ENCODE measurements around the gene SMYD3. TPM values are rescaled to one million over a fixed set of nuclear protein-coding genes. Genes with fewer than 3 reads are reported as not detected.

Gene SMYD3
- total and polyA plus RNA-seq, 5 donors from 2014 or later = 17.7 to 36.6 (median 28.9) TPM

DNA sequence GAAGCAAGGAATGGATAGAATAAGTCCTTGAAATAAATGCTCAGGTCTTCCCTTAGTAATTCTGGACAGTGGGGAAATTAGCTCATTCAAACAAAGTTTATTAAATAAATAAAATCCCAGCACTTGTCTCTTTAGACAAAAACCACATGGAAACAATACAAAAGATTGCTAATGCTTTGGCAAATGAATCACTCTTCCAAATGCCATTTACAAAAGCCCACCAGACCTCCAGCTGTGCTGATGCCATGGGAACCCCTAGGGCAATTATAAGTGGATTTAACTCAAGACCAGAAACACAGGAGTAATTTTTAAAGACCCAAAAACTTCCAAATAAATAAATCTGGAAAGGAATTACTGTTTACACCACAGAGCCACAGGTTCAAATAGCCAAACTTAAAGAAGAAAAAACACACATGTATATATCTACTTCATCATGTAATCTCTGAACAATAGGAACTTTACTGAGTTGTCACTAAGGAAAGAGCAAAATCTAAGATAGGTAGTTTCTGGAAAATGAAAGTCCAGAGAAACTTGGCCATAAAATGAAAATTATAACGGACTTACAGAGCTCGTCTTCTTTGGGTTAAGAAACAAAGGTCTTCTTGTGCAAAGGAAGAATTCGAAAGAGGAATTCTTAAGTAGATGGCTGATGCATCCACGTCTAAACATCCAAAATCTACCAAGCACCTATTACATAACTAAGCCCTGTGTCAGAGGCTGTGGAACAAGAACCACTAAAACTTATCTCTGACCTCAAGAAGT lies 399.4 kb downstream of the SMYD3 start:
- Mint-ChIP-seq H3K27me3 (no peaks in the 10 kb centered on the region), H3K4me1 (peaks cover 0 to 7% (median 0%) of the 10 kb centered on the region in 4 donors), H3K9me3 (peaks cover 0 to 1% (median 0%) of the 10 kb centered on the region in 7 donors), H3K4me3 (no peak overlapping the region), H3K36me3 (peaks cover 5% of the 10 kb centered on the region), H3K27ac (no peak overlapping the region)
- ATAC-seq (ENCODE audit: low read depth in 2 of 2) = no peak
- Histone ChIP-seq H3K27me3 (ENCODE audit: control insufficient read depth, insufficient read depth, low read length) (no peaks in the 10 kb centered on the region), H3K9me3 (ENCODE audit: control insufficient read depth in 2 of 2, low read length in 2 of 2) (no peaks in the 10 kb centered on the region), H3K27ac (ENCODE audit: insufficient read depth, low read length, poor library complexity, severe bottlenecking) (no peak overlapping the region), H3K4me3 (ENCODE audit: low read depth, low read length) (no peak overlapping the region), H3K36me3 (ENCODE audit: control insufficient read depth, insufficient read depth, low read length) (no peaks in the 10 kb centered on the region), H3K4me1 (ENCODE audit: control insufficient read depth, insufficient read depth, low read length, poor library complexity, severe bottlenecking) (no peaks in the 10 kb centered on the region)
- no peak for DNase-seq

DNA sequence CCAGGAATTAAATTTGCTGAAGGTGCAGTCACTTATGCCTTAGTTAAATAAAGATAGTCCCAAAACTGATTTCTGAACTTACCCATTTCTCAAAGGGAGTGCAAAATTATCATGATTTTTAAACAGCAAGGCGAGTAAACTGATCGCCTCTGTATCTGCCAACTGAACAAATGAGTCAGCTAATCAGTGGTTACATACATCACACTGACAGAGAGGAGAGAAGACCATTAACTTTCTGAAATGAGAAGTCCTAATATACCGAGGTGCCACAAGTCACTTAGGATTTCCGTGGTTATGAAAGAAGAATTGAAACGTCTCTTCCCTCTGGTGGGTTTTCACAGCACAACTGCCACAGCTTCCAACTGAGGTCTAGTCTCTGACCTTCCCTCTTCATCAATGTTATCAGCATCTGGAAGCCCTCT lies 400.7 kb downstream of the SMYD3 start:
- H3K36me3 ChIP-seq (ENCODE audit: control insufficient read depth, insufficient read depth, low read length) = no peaks in the 10 kb centered on the region
- no peak overlapping the region for H3K4me3 Mint-ChIP-seq
- H3K4me3 ChIP-seq (ENCODE audit: low read depth, low read length) = no peak overlapping the region
- no peaks in the 10 kb centered on the region for H3K27me3 Mint-ChIP-seq
- H3K27ac ChIP-seq (ENCODE audit: insufficient read depth, low read length, poor library complexity, severe bottlenecking) = no peak overlapping the region
- no peak for DNase-seq
- H3K27me3 ChIP-seq (ENCODE audit: control insufficient read depth, insufficient read depth, low read length) = no peaks in the 10 kb centered on the region
- H3K9me3 ChIP-seq (ENCODE audit: control insufficient read depth in 2 of 2, low read length in 2 of 2) = no peaks in the 10 kb centered on the region
- peaks cover 0 to 7% (median 0%) of the 10 kb centered on the region in 4 donors for H3K4me1 Mint-ChIP-seq
- ATAC-seq (ENCODE audit: low read depth in 2 of 2) = no peak
- H3K36me3 Mint-ChIP-seq = peaks cover 5% of the 10 kb centered on the region
- no peaks in the 10 kb centered on the region for H3K4me1 ChIP-seq (ENCODE audit: control insufficient read depth, insufficient read depth, low read length, poor library complexity, severe bottlenecking)
- peaks cover 0 to under 1% (median 0%) of the 10 kb centered on the region in 7 donors for H3K9me3 Mint-ChIP-seq
- H3K27ac Mint-ChIP-seq = peak overlapping the region in 1 of 3 donors; percentile 16

DNA sequence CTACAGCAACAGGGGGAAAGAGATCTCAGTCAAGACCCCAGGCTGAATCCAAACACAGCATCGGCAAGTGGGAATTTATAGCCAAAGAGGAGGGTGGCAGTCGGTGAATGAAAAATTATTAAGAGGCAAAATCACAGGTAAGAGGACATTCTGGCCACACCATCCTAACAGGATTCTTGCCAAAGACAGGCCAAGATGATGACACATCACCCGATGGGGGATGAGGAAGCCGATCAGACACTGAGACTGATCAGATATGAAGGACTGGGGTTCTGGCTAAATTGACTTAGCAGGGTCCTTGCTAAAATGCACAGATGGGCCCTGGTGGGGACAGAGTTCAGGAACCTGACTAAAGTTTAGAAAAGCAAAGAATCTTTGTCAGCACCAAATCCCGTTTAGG lies 402.2 kb downstream of the SMYD3 start:
- no peak overlapping the region for H3K27ac Mint-ChIP-seq
- Histone ChIP-seq H3K27me3 (ENCODE audit: control insufficient read depth, insufficient read depth, low read length) (no peaks in the 10 kb centered on the region), H3K4me3 (ENCODE audit: low read depth, low read length) (no peak overlapping the region), H3K9me3 (ENCODE audit: control insufficient read depth in 2 of 2, low read length in 2 of 2) (no peaks in the 10 kb centered on the region), H3K27ac (ENCODE audit: insufficient read depth, low read length, poor library complexity, severe bottlenecking) (no peak overlapping the region), H3K4me1 (ENCODE audit: control insufficient read depth, insufficient read depth, low read length, poor library complexity, severe bottlenecking) (no peaks in the 10 kb centered on the region), H3K36me3 (ENCODE audit: control insufficient read depth, insufficient read depth, low read length) (no peaks in the 10 kb centered on the region)
- H3K4me3 Mint-ChIP-seq = no peak overlapping the region
- H3K27me3 Mint-ChIP-seq = no peaks in the 10 kb centered on the region
- H3K4me1 Mint-ChIP-seq = peaks cover 0 to 7% (median 0%) of the 10 kb centered on the region in 4 donors
- peaks cover 5% of the 10 kb centered on the region for H3K36me3 Mint-ChIP-seq
- H3K9me3 Mint-ChIP-seq = no peaks in the 10 kb centered on the region
- ATAC-seq (ENCODE audit: low read depth in 2 of 2) (no peak), DNase-seq (no peak)

DNA sequence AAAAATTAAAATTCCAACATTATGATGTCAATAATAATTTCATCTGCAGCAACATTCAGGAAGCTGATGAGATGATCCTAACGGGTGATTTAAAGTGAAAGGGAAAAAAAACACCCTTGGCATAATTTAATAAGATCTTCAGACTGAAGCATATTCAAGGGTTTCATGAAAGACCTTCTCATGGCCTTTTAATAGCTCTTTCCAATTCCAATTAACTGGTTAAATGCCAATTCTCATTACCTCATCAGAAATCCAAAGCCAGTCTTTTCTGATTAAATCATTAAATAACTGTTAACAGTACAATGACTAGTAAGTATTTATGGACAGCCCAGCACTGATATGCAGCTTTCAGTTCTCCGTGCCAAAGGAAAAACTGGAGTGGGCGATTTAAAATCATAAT lies 407.5 kb downstream of the SMYD3 start:
- DNase-seq = no peak
- Mint-ChIP-seq H3K9me3 (peaks cover 0 to 2% (median 0%) of the 10 kb centered on the region in 7 donors), H3K4me1 (no peaks in the 10 kb centered on the region), H3K27me3 (no peaks in the 10 kb centered on the region), H3K4me3 (no peak overlapping the region), H3K36me3 (peaks cover 8% of the 10 kb centered on the region), H3K27ac (no peak overlapping the region)
- Histone ChIP-seq H3K36me3 (ENCODE audit: control insufficient read depth, insufficient read depth, low read length) (no peaks in the 10 kb centered on the region), H3K9me3 (ENCODE audit: control insufficient read depth in 2 of 2, low read length in 2 of 2) (no peaks in the 10 kb centered on the region), H3K27ac (ENCODE audit: insufficient read depth, low read length, poor library complexity, severe bottlenecking) (no peak overlapping the region), H3K27me3 (ENCODE audit: control insufficient read depth, insufficient read depth, low read length) (no peaks in the 10 kb centered on the region), H3K4me3 (ENCODE audit: low read depth, low read length) (no peak overlapping the region), H3K4me1 (ENCODE audit: control insufficient read depth, insufficient read depth, low read length, poor library complexity, severe bottlenecking) (no peaks in the 10 kb centered on the region)
- ATAC-seq (ENCODE audit: low read depth in 2 of 2) = no peak

DNA sequence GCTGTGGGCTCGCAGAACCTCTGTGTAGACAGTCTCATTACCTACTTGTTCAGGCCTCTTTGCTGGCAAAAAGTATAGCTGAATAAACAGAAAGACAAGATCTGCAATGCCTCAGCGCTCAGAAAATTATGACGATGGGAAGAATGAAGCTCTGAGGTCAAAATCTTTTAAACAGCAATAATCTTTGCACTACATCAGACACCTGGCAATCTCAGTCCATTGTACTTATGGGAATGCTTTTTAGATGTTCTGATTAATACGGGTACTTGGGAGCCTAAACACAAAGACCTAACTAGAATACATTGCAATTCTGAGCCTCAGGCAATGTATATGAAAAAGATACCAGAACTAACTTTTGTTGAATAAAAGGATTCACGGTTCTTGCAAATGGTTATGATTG lies 410.7 kb downstream of the SMYD3 start:
- H3K27me3 ChIP-seq (ENCODE audit: control insufficient read depth, insufficient read depth, low read length) = no peaks in the 10 kb centered on the region
- no peaks in the 10 kb centered on the region for H3K4me1 ChIP-seq (ENCODE audit: control insufficient read depth, insufficient read depth, low read length, poor library complexity, severe bottlenecking)
- no peaks in the 10 kb centered on the region for H3K27me3 Mint-ChIP-seq
- H3K36me3 Mint-ChIP-seq = peaks cover 12% of the 10 kb centered on the region
- H3K4me3 ChIP-seq (ENCODE audit: low read depth, low read length) = no peak overlapping the region
- H3K9me3 Mint-ChIP-seq = peaks cover 0 to 3% (median 0%) of the 10 kb centered on the region in 7 donors
- DNase-seq (no peak), ATAC-seq (ENCODE audit: low read depth in 2 of 2) (no peak)
- no peak overlapping the region for H3K27ac ChIP-seq (ENCODE audit: insufficient read depth, low read length, poor library complexity, severe bottlenecking)
- no peaks in the 10 kb centered on the region for H3K36me3 ChIP-seq (ENCODE audit: control insufficient read depth, insufficient read depth, low read length)
- peaks cover 0 to 4% of the 10 kb centered on the region in 2 experiments for H3K9me3 ChIP-seq (ENCODE audit: control insufficient read depth in 2 of 2, low read length in 2 of 2)
- no peak overlapping the region for H3K4me3 Mint-ChIP-seq
- no peak overlapping the region for H3K27ac Mint-ChIP-seq
- H3K4me1 Mint-ChIP-seq = peaks cover 0 to 5% (median 4%) of the 10 kb centered on the region in 4 donors

DNA sequence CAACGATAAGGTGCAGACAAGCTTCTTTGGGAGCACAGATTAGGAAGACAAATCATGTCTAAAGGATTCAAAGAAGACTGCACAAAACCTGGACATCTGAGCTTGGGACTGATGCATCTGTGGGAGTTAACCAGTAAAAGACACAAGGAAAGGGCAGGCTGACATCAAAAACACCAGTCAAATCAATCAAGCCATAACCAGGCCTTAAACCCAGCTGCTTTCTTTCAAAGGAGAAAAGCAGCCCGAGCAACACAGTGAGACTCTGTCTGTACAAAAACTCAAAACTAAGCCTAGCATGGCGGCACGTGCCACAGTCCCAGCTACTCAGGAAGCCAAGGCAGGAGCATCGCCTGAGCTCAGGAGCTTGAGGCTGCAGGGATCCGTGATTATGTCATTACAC lies 411.6 kb downstream of the SMYD3 start:
- no peak overlapping the region for H3K27ac Mint-ChIP-seq
- ATAC-seq (ENCODE audit: low read depth in 2 of 2) = no peak

DNA sequence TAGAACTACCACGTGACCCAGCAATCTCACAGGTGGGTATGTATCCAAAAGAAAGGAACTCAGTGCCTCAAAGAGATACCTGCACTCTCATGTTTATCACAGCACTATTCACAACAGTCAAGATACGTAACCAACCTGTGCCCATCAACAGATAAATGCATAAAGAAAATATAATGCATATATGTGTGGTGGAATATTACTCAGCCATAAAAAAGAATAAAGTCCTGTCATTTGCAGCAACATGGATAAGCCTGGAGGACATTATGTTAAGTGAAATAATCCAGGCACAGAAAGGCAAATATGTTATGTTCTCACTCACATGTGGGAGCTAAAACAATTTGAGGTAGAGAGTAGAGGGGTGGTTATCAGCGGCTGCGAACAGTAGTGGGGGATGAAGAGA lies 413.8 kb downstream of the SMYD3 start:
- no peak overlapping the region for H3K4me3 Mint-ChIP-seq
- no peak overlapping the region for H3K27ac Mint-ChIP-seq
- Histone ChIP-seq H3K4me1 (ENCODE audit: control insufficient read depth, insufficient read depth, low read length, poor library complexity, severe bottlenecking) (no peaks in the 10 kb centered on the region), H3K27me3 (ENCODE audit: control insufficient read depth, insufficient read depth, low read length) (no peaks in the 10 kb centered on the region), H3K27ac (ENCODE audit: insufficient read depth, low read length, poor library complexity, severe bottlenecking) (no peak overlapping the region), H3K36me3 (ENCODE audit: control insufficient read depth, insufficient read depth, low read length) (no peaks in the 10 kb centered on the region), H3K4me3 (ENCODE audit: low read depth, low read length) (no peak overlapping the region), H3K9me3 (ENCODE audit: control insufficient read depth in 2 of 2, low read length in 2 of 2) (peaks cover 0 to 4% of the 10 kb centered on the region in 2 experiments)
- no peak for ATAC-seq (ENCODE audit: low read depth in 2 of 2)
- H3K9me3 Mint-ChIP-seq = peaks cover 0 to 3% (median 0%) of the 10 kb centered on the region in 7 donors
- no peak for DNase-seq
- H3K4me1 Mint-ChIP-seq = peaks cover 0 to 6% (median 4%) of the 10 kb centered on the region in 4 donors
- peaks cover 12% of the 10 kb centered on the region for H3K36me3 Mint-ChIP-seq
- no peaks in the 10 kb centered on the region for H3K27me3 Mint-ChIP-seq

More for the DNA sequence above, 411.6 kb downstream of the SMYD3 start:
- no peak overlapping the region for H3K4me3 Mint-ChIP-seq
- Histone ChIP-seq H3K4me1 (ENCODE audit: control insufficient read depth, insufficient read depth, low read length, poor library complexity, severe bottlenecking) (no peaks in the 10 kb centered on the region), H3K36me3 (ENCODE audit: control insufficient read depth, insufficient read depth, low read length) (no peaks in the 10 kb centered on the region), H3K27ac (ENCODE audit: insufficient read depth, low read length, poor library complexity, severe bottlenecking) (no peak overlapping the region), H3K9me3 (ENCODE audit: control insufficient read depth in 2 of 2, low read length in 2 of 2) (peaks cover 0 to 4% of the 10 kb centered on the region in 2 experiments), H3K27me3 (ENCODE audit: control insufficient read depth, insufficient read depth, low read length) (no peaks in the 10 kb centered on the region), H3K4me3 (ENCODE audit: low read depth, low read length) (no peak overlapping the region)
- peaks cover 0 to 3% (median 0%) of the 10 kb centered on the region in 7 donors for H3K9me3 Mint-ChIP-seq
- H3K36me3 Mint-ChIP-seq = peaks cover 12% of the 10 kb centered on the region
- H3K4me1 Mint-ChIP-seq = peaks cover 0 to 6% (median 4%) of the 10 kb centered on the region in 4 donors
- DNase-seq = no peak
- no peaks in the 10 kb centered on the region for H3K27me3 Mint-ChIP-seq

DNA sequence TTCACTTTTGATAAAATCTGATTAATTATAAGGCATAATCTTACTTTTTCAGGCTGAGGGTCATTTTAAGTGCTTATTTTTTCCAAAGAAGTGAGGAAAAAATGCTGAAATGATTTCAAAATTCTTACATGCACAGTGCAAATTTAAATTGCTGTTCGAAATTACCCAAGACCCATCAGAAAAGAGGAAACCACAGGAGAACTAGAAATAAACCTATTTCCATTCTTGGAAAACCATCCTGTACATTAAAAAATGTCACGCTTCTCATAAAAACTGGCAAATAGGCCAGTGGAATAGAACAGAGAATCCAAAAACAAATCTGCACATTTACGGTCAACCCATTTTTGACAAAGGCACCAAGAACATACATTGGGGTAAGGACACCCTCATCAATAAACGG lies 414.9 kb downstream of the SMYD3 start:
- Mint-ChIP-seq H3K27ac (no peak overlapping the region), H3K4me1 (peaks cover 0 to 6% (median 4%) of the 10 kb centered on the region in 4 donors), H3K9me3 (peaks cover 0 to 3% (median 0%) of the 10 kb centered on the region in 7 donors), H3K4me3 (no peak overlapping the region), H3K27me3 (no peaks in the 10 kb centered on the region), H3K36me3 (peaks cover 12% of the 10 kb centered on the region)
- Histone ChIP-seq H3K9me3 (ENCODE audit: control insufficient read depth in 2 of 2, low read length in 2 of 2) (peaks cover 0 to 4% of the 10 kb centered on the region in 2 experiments), H3K4me3 (ENCODE audit: low read depth, low read length) (no peak overlapping the region), H3K27me3 (ENCODE audit: control insufficient read depth, insufficient read depth, low read length) (no peaks in the 10 kb centered on the region), H3K27ac (ENCODE audit: insufficient read depth, low read length, poor library complexity, severe bottlenecking) (no peak overlapping the region), H3K36me3 (ENCODE audit: control insufficient read depth, insufficient read depth, low read length) (no peaks in the 10 kb centered on the region), H3K4me1 (ENCODE audit: control insufficient read depth, insufficient read depth, low read length, poor library complexity, severe bottlenecking) (no peaks in the 10 kb centered on the region)
- DNase-seq (no peak), ATAC-seq (ENCODE audit: low read depth in 2 of 2) (no peak)

Measured in CD4-positive, CD25-positive, alpha-beta regulatory T cell (primary cell).